Measurements from ENCODE around the gene HTR1E. TPM values are rescaled to one million over a fixed set of nuclear protein-coding genes. Genes with fewer than 3 reads are reported as not detected.

HTR1E gene
- total and polyA plus RNA-seq, 11 donors, result not detected

DNA sequence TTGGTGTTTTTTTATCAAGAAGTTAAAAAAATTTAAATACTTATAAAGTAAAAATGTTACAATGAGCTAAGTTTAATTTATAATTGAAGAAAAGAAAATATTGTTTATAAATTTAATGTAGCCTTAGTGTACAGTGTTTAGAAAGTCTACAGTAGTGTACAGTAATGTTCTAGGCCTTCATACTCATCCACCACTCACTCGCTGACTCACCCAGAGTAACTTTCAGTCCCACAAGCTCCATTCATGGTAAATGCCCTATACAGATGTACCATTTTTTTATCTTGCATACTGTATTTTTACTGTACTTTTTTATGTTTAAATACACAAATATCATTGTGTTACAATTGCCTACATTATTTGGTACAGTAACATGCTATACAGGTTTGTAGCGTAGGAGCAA lies 26.0 kb downstream of the HTR1E start:
- no peak for ATAC-seq
- DNase-seq, result no peak
- no peaks in the 10 kb centered on the region for H3K27me3 ChIP-seq
- TF ChIP-seq POLR2A (IDR thresholded peaks at IDR 0.05), result no peak
- TF ChIP-seq, protein P1, sequence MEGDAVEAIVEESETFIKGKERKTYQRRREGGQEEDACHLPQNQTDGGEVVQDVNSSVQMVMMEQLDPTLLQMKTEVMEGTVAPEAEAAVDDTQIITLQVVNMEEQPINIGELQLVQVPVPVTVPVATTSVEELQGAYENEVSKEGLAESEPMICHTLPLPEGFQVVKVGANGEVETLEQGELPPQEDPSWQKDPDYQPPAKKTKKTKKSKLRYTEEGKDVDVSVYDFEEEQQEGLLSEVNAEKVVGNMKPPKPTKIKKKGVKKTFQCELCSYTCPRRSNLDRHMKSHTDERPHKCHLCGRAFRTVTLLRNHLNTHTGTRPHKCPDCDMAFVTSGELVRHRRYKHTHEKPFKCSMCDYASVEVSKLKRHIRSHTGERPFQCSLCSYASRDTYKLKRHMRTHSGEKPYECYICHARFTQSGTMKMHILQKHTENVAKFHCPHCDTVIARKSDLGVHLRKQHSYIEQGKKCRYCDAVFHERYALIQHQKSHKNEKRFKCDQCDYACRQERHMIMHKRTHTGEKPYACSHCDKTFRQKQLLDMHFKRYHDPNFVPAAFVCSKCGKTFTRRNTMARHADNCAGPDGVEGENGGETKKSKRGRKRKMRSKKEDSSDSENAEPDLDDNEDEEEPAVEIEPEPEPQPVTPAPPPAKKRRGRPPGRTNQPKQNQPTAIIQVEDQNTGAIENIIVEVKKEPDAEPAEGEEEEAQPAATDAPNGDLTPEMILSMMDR (IDR thresholded peaks at IDR 0.05), result no peak
- WGBS, 4 donors, result 88 to 93% (median 91%) methylated on average over 2 of the region's 2 CpGs
- no peak overlapping the region for H3K27ac ChIP-seq
- no peaks in the 10 kb centered on the region for H3K4me1 ChIP-seq
- H3K9me3 ChIP-seq, result no peaks in the 10 kb centered on the region
- intact Hi-C loops (cut with DNase I), result no loop called here
- no peaks in the 10 kb centered on the region for H3K36me3 ChIP-seq
- no peak overlapping the region for H3K4me3 ChIP-seq

DNA sequence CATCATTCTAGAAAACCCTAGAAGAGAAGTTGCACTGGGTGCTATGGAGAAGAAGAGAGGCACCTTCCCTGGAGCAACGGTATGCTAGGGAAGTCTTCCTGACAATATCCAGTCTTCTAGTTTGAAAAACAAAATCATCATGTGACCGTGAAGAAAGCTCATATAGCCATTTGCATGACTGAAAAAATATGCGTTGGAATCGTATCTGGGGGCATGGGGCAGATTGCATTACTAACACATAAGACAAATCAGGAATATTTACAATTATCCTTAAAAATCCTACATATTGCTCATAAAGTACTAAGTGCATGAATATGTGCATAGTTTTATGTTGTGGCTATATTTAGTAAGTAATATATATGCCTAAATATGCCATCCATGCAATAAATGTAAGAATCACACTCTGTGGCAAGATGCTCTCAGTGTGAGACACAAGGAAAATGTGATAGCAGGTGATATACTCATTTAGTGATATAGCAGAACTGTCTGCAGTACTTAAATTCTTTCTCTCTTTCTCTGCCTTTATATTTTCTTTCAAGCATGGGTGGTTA lies 26.8 kb downstream of the HTR1E start:
- no peak overlapping the region for H3K27ac ChIP-seq
- intact Hi-C loops (cut with DNase I), result no loop called here
- no peaks in the 10 kb centered on the region for H3K9me3 ChIP-seq
- no peak for ATAC-seq
- DNase-seq, result no peak
- H3K27me3 ChIP-seq, result no peaks in the 10 kb centered on the region
- H3K4me1 ChIP-seq, result no peaks in the 10 kb centered on the region
- H3K4me3 ChIP-seq, result no peak overlapping the region
- WGBS, 4 donors, result 74 to 88% (median 76%) methylated on average over 4 of the region's 4 CpGs
- no peaks in the 10 kb centered on the region for H3K36me3 ChIP-seq
- TF ChIP-seq, protein P1 (IDR thresholded peaks at IDR 0.05), result no peak
- TF ChIP-seq POLR2A (IDR thresholded peaks at IDR 0.05), result no peak

DNA sequence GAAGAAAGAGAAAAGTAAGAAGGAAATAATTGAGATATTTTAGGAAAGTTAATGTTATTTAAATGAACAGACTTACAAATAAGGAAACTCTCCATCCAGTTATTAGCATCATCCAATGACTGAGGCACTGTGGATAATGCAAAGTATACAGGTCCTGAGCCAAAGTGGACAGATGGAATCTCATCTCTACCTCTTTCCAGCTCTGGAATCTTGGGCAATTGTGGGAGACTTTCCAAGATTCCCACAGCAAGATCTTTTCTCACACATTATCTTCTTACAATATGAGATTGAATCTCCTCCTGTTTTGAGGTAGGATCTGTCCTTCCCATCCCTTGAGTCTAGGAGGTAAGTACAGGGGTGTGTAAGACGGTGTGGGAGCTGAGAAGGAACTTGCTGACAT lies 28.9 kb downstream of the HTR1E start:
- TF ChIP-seq, protein P1 (IDR thresholded peaks at IDR 0.05), result no peak
- no peak for TF ChIP-seq POLR2A (IDR thresholded peaks at IDR 0.05)
- no peaks in the 10 kb centered on the region for H3K36me3 ChIP-seq
- no peak overlapping the region for H3K27ac ChIP-seq
- DNase-seq (no peak), ATAC-seq (no peak)
- H3K4me1 ChIP-seq, result no peaks in the 10 kb centered on the region
- H3K9me3 ChIP-seq, result no peaks in the 10 kb centered on the region
- intact Hi-C loops (cut with DNase I), result no loop called here
- H3K27me3 ChIP-seq, result no peaks in the 10 kb centered on the region
- H3K4me3 ChIP-seq, result no peak overlapping the region
- 54 to 74% (median 64%) methylated on average over 1 of the region's 1 CpG for WGBS, 4 donors

DNA sequence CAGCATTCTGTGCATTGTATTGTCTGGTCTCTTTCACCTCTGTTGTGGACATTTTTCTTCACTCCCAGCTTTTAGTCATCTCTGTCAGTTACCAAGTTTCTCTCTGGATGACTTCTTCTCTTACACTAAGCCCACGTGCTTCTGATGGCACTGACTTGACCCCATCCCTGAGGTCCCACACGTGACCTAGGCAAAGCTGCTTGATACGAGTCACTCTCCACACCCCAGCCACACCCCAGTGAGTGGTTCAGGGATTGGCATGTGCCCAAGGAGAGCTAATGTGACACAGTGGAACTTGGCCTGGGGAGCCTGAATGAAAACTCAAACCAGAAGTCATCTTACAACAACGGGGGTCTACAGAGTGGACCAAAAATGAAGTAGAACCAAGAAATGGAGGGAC lies 32.2 kb downstream of the HTR1E start:
- ATAC-seq, result no peak
- intact Hi-C loops (cut with DNase I), result no loop called here
- Histone ChIP-seq H3K27me3 (no peaks in the 10 kb centered on the region), H3K9me3 (no peaks in the 10 kb centered on the region), H3K36me3 (no peaks in the 10 kb centered on the region), H3K27ac (no peak overlapping the region), H3K4me1 (no peaks in the 10 kb centered on the region), H3K4me3 (no peak overlapping the region)
- no peak for DNase-seq
- TF ChIP-seq POLR2A (IDR thresholded peaks at IDR 0.05), result no peak
- TF ChIP-seq, protein P1 (IDR thresholded peaks at IDR 0.05), result no peak
- 58 to 73% (median 65%) methylated on average over 4 of the region's 4 CpGs for WGBS, 4 donors

Measured in heart left ventricle (tissue), 16 donors.